ENCODE results near the gene C11orf54. TPM values are rescaled to one million over a fixed set of nuclear protein-coding genes. Genes with fewer than 3 reads are reported as not detected.

C11orf54 gene
- total RNA-seq, 8 experiments from 2014 or later = 15.6 to 30.3 (median 21.9) TPM

GRCh38 chr11:93783765-93784144 is 42.3 kb downstream of the C11orf54 start:
- H3K27ac ChIP-seq = peak overlapping the region; percentile 95
- WGBS, 10 experiments = 0 to 29% (median 0%) methylated on average over 1 to 8 of the region's 10 CpGs; no CpG with 5 or more reads in 2 of the 10 experiments
- H3K4me1 ChIP-seq (replicated peaks in 1 of 2) = peaks cover 4 to 6% of the 10 kb centered on the region in 2 donors
- in situ Hi-C loops (cut with MboI; ENCODE audit: low pct_unique_long_range_greater_than_20kb in 2 of 9, low sequenced_read_pairs in 9 of 9, unreplicated experiment in 9 of 9) = no loop called here
- H3K4me3 ChIP-seq = peak overlapping the region; percentile 72 to 95 (median 91)
- peak; percentile 50 to 76 (median 68) for ATAC-seq (replicated peaks in 6 of 8)

GRCh38 chr11:93784145-93784934 is 42.9 kb downstream of the C11orf54 start, which contains the start of gene MED17:
TSS of gene MED17 (plus strand) at chr11:93784282. CDS start at chr11:93784514, 232 bp downstream.
- Histone ChIP-seq H3K4me3 (peak within 1 kb of the TSS; percentile 72 to 95 (median 91)), H3K4me1 (replicated peaks in 1 of 2) (peaks cover 4 to 6% of the 10 kb centered on the region in 2 donors), H3K27ac (peak within 1 kb of the TSS; percentile 95)
- peak; percentile 95 to 98 (median 97) for ATAC-seq (replicated peaks in 6 of 8)
- 0 to 1% (median 0%) methylated on average over 2 to 19 of the region's 72 CpGs; no CpG with 5 or more reads in 5 of the 10 experiments for WGBS, 10 experiments
- in situ Hi-C loops (cut with MboI; ENCODE audit: low pct_unique_long_range_greater_than_20kb in 2 of 9, low sequenced_read_pairs in 9 of 9, unreplicated experiment in 9 of 9) = no loop called here

GRCh38 chr11:93784935-93785360 is 43.5 kb downstream of the C11orf54 start:
- peaks cover 4 to 6% of the 10 kb centered on the region in 2 donors for H3K4me1 ChIP-seq (replicated peaks in 1 of 2)
- peak in 2 of 8 experiments; percentile 2 to 4 for ATAC-seq (replicated peaks in 6 of 8)
- peak overlapping the region; percentile 95 for H3K27ac ChIP-seq
- in situ Hi-C loops (cut with MboI; ENCODE audit: low pct_unique_long_range_greater_than_20kb in 2 of 9, low sequenced_read_pairs in 9 of 9, unreplicated experiment in 9 of 9) = no loop called here
- 0 to 17% (median 2%) methylated on average over 1 to 13 of the region's 13 CpGs for WGBS, 10 experiments
- H3K4me3 ChIP-seq = peak overlapping the region; percentile 72 to 95 (median 91)

- Histone ChIP-seq H3K4me3 (no peak overlapping the region), H3K4me1 (replicated peaks in 1 of 2) (peaks cover 2% of the 10 kb centered on the region in 2 donors), H3K27ac (no peak overlapping the region)
- in situ Hi-C loops (cut with MboI; ENCODE audit: low pct_unique_long_range_greater_than_20kb in 2 of 9, low sequenced_read_pairs in 9 of 9, unreplicated experiment in 9 of 9) = no loop called here
- no peak for ATAC-seq (replicated peaks in 6 of 8)
- WGBS, 10 experiments = 83 to 100% (median 88%) methylated on average over 1 to 4 of the region's 5 CpGs; no CpG with 5 or more reads in 2 of the 10 experiments
Measured at GRCh38 chr11:93791493-93791892, 50.0 kb downstream of the C11orf54 start.

- in situ Hi-C loops (cut with MboI; ENCODE audit: low pct_unique_long_range_greater_than_20kb in 2 of 9, low sequenced_read_pairs in 9 of 9, unreplicated experiment in 9 of 9) = no loop called here
- 90 to 100% (median 100%) methylated on average over 1 to 6 of the region's 6 CpGs; no CpG with 5 or more reads in 1 of the 10 experiments for WGBS, 10 experiments
- Histone ChIP-seq H3K4me3 (no peak overlapping the region), H3K4me1 (replicated peaks in 1 of 2) (no peaks in the 10 kb centered on the region), H3K27ac (no peak overlapping the region)
- ATAC-seq (replicated peaks in 6 of 8) = no peak
Measured at GRCh38 chr11:93796441-93797231, 55.2 kb downstream of the C11orf54 start.

- in situ Hi-C loops (cut with MboI; ENCODE audit: low pct_unique_long_range_greater_than_20kb in 2 of 9, low sequenced_read_pairs in 9 of 9, unreplicated experiment in 9 of 9) = no loop called here
Measured at GRCh38 chr11:93801366-93801765, 59.9 kb downstream of the C11orf54 start.

GRCh38 chr11:93804879-93805278 is 63.4 kb downstream of the C11orf54 start:
- Histone ChIP-seq H3K4me1 (replicated peaks in 1 of 2) (no peaks in the 10 kb centered on the region), H3K27ac (no peak overlapping the region), H3K4me3 (no peak overlapping the region)
- in situ Hi-C loops (cut with MboI; ENCODE audit: low pct_unique_long_range_greater_than_20kb in 2 of 9, low sequenced_read_pairs in 9 of 9, unreplicated experiment in 9 of 9) = no loop called here
- 33 to 100% (median 85%) methylated on average over 1 to 2 of the region's 2 CpGs; no CpG with 5 or more reads in 2 of the 10 experiments for WGBS, 10 experiments
- peak in 3 of 8 experiments; percentile 48 to 77 (median 58) for ATAC-seq (replicated peaks in 6 of 8)

More at GRCh38 chr11:93801366-93801765, 59.9 kb downstream of the C11orf54 start:
- no peaks in the 10 kb centered on the region for H3K4me1 ChIP-seq (replicated peaks in 1 of 2)
- 0 to 93% (median 13%) methylated on average over 1 to 2 of the region's 2 CpGs; no CpG with 5 or more reads in 3 of the 10 experiments for WGBS, 10 experiments
- no peak overlapping the region for H3K27ac ChIP-seq
- ATAC-seq (replicated peaks in 6 of 8) = peak in 3 of 8 experiments; percentile 36 to 81 (median 58)
- H3K4me3 ChIP-seq = no peak overlapping the region

GRCh38 chr11:93807980-93808379 is 66.5 kb downstream of the C11orf54 start:
- in situ Hi-C loops (cut with MboI; ENCODE audit: low pct_unique_long_range_greater_than_20kb in 2 of 9, low sequenced_read_pairs in 9 of 9, unreplicated experiment in 9 of 9) = no loop called here
- Histone ChIP-seq H3K4me1 (replicated peaks in 1 of 2) (no peaks in the 10 kb centered on the region), H3K4me3 (no peak overlapping the region), H3K27ac (no peak overlapping the region)
- WGBS, 10 experiments = 83 to 100% (median 100%) methylated on average over 1 to 3 of the region's 3 CpGs; no CpG with 5 or more reads in 1 of the 10 experiments
- ATAC-seq (replicated peaks in 6 of 8) = no peak

GRCh38 chr11:93813974-93814373 is 72.5 kb downstream of the C11orf54 start:
- H3K4me3 ChIP-seq = no peak overlapping the region
- WGBS, 10 experiments = 80 to 100% (median 96%) methylated on average over 2 to 5 of the region's 5 CpGs; no CpG with 5 or more reads in 1 of the 10 experiments
- ATAC-seq (replicated peaks in 6 of 8) = peak in 1 of 8 experiments; percentile 33

More at GRCh38 chr11:93813974-93814373, 72.5 kb downstream of the C11orf54 start:
- in situ Hi-C loops (cut with MboI; ENCODE audit: low pct_unique_long_range_greater_than_20kb in 2 of 9, low sequenced_read_pairs in 9 of 9, unreplicated experiment in 9 of 9) = no loop called here
- Histone ChIP-seq H3K27ac (no peak overlapping the region), H3K4me1 (replicated peaks in 1 of 2) (no peaks in the 10 kb centered on the region)

Other genes starting within 250 kb of the C11orf54 start
- 10 to 100 TPM in 2 of 8 experiments, 1 to 10 TPM in 6; 1.1 to 19.2 (median 5.8) TPM for gene SMCO4, start 198.3 kb upstream of the C11orf54 start, total RNA-seq
- 10 to 100 TPM; 11.6 to 26.4 (median 15.7) TPM for gene CEP295, start 80.0 kb upstream of the C11orf54 start, total RNA-seq
- 100 to 1,000 TPM in 7 of 8 experiments, 10 to 100 TPM in 1; 96.5 to 273 (median 145) TPM for gene TAF1D, start 177 bp upstream of the C11orf54 start, total RNA-seq
- 10 to 100 TPM; 23.2 to 50.6 (median 32.2) TPM for gene MED17, start 42.6 kb downstream of the C11orf54 start, total RNA-seq
- gene VSTM5, start 108.9 kb downstream of the C11orf54 start, total RNA-seq = 1 to 10 TPM in 4 of 8 experiments, under 1 TPM in 4; 0.59 to 2.0 (median 0.90) TPM